Measurements from ENCODE around the gene PSMD9.

The PSMD9 gene

GRCh38 chr12:121916719-121917118 lies 28.1 kb downstream of the PSMD9 start:
- no peak for TF ChIP-seq GLIS3 (CRISPR knock-in tag; IDR thresholded peaks at IDR 0.05)
- TF ChIP-seq ARNTL (CRISPR knock-in tag; IDR thresholded peaks at IDR 0.05; ENCODE audit: borderline replicate concordance, low read depth) = no peak
- TF ChIP-seq, protein P1, sequence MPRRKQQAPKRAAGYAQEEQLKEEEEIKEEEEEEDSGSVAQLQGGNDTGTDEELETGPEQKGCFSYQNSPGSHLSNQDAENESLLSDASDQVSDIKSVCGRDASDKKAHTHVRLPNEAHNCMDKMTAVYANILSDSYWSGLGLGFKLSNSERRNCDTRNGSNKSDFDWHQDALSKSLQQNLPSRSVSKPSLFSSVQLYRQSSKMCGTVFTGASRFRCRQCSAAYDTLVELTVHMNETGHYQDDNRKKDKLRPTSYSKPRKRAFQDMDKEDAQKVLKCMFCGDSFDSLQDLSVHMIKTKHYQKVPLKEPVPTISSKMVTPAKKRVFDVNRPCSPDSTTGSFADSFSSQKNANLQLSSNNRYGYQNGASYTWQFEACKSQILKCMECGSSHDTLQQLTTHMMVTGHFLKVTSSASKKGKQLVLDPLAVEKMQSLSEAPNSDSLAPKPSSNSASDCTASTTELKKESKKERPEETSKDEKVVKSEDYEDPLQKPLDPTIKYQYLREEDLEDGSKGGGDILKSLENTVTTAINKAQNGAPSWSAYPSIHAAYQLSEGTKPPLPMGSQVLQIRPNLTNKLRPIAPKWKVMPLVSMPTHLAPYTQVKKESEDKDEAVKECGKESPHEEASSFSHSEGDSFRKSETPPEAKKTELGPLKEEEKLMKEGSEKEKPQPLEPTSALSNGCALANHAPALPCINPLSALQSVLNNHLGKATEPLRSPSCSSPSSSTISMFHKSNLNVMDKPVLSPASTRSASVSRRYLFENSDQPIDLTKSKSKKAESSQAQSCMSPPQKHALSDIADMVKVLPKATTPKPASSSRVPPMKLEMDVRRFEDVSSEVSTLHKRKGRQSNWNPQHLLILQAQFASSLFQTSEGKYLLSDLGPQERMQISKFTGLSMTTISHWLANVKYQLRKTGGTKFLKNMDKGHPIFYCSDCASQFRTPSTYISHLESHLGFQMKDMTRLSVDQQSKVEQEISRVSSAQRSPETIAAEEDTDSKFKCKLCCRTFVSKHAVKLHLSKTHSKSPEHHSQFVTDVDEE (CRISPR knock-in tag; IDR thresholded peaks at IDR 0.05) = no peak
- TF ChIP-seq PATZ1 (CRISPR knock-in tag; IDR thresholded peaks at IDR 0.05; ENCODE audit: borderline replicate concordance) = no peak
- no peak for TF ChIP-seq CREB5 (CRISPR knock-in tag; IDR thresholded peaks at IDR 0.05; ENCODE audit: low read depth)
- TF ChIP-seq ZNF565 (CRISPR knock-in tag; conservative IDR thresholded peaks at IDR 0.05; ENCODE audit: low read depth) = no peak
- TF ChIP-seq ZNF70 (CRISPR knock-in tag; IDR thresholded peaks at IDR 0.05) = no peak
- no peak for TF ChIP-seq ISL1 (CRISPR knock-in tag; IDR thresholded peaks at IDR 0.05)
- TF ChIP-seq TOX (CRISPR knock-in tag; IDR thresholded peaks at IDR 0.05; ENCODE audit: borderline replicate concordance) = no peak
- no peak for TF ChIP-seq POU6F1 (CRISPR knock-in tag; IDR thresholded peaks at IDR 0.05; ENCODE audit: borderline replicate concordance, low read depth)
- TF ChIP-seq RARB (CRISPR knock-in tag; IDR thresholded peaks at IDR 0.05) = no peak
- TF ChIP-seq OSR1 (CRISPR knock-in tag; IDR thresholded peaks at IDR 0.05) = no peak
- TF ChIP-seq PPARA (CRISPR knock-in tag; IDR thresholded peaks at IDR 0.05; ENCODE audit: borderline replicate concordance) = no peak
- TF ChIP-seq ESRRG (CRISPR knock-in tag; IDR thresholded peaks at IDR 0.05) = no peak
- TF ChIP-seq ZFP3 (CRISPR knock-in tag; IDR thresholded peaks at IDR 0.05) = no peak
- no peak for TF ChIP-seq BACH2 (CRISPR knock-in tag; IDR thresholded peaks at IDR 0.05; ENCODE audit: borderline replicate concordance)
- no peak for TF ChIP-seq TCF4 (CRISPR knock-in tag; IDR thresholded peaks at IDR 0.05; ENCODE audit: borderline replicate concordance)
- TF ChIP-seq, protein P2, sequence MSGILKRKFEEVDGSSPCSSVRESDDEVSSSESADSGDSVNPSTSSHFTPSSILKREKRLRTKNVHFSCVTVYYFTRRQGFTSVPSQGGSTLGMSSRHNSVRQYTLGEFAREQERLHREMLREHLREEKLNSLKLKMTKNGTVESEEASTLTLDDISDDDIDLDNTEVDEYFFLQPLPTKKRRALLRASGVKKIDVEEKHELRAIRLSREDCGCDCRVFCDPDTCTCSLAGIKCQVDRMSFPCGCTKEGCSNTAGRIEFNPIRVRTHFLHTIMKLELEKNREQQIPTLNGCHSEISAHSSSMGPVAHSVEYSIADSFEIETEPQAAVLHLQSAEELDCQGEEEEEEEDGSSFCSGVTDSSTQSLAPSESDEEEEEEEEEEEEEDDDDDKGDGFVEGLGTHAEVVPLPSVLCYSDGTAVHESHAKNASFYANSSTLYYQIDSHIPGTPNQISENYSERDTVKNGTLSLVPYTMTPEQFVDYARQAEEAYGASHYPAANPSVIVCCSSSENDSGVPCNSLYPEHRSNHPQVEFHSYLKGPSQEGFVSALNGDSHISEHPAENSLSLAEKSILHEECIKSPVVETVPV (CRISPR knock-in tag; IDR thresholded peaks at IDR 0.05) = no peak
- TF ChIP-seq SNAI2 (CRISPR knock-in tag; IDR thresholded peaks at IDR 0.05) = no peak
- ATAC-seq = peak; percentile 83

GRCh38 chr12:121917950-121918678 lies 29.5 kb downstream of the PSMD9 start, which contains the start of gene CFAP251:
Gene CFAP251 (plus strand): TSS chr12:121918592. CDS start chr12:121921306, 2,714 bp downstream.
- TF ChIP-seq GLIS3 (CRISPR knock-in tag; IDR thresholded peaks at IDR 0.05) (no peak), ISL1 (CRISPR knock-in tag; IDR thresholded peaks at IDR 0.05) (no peak), CREB5 (CRISPR knock-in tag; IDR thresholded peaks at IDR 0.05; ENCODE audit: low read depth) (no peak), TCF4 (CRISPR knock-in tag; IDR thresholded peaks at IDR 0.05; ENCODE audit: borderline replicate concordance) (no peak), ARNTL (CRISPR knock-in tag; IDR thresholded peaks at IDR 0.05; ENCODE audit: borderline replicate concordance, low read depth) (no peak), CSDC2 (CRISPR knock-in tag; IDR thresholded peaks at IDR 0.05) (no peak), PPARA (CRISPR knock-in tag; IDR thresholded peaks at IDR 0.05; ENCODE audit: borderline replicate concordance) (no peak), PATZ1 (CRISPR knock-in tag; IDR thresholded peaks at IDR 0.05; ENCODE audit: borderline replicate concordance) (no peak), OSR1 (CRISPR knock-in tag; IDR thresholded peaks at IDR 0.05) (no peak), ZNF565 (CRISPR knock-in tag; conservative IDR thresholded peaks at IDR 0.05; ENCODE audit: low read depth) (no peak), TOX (CRISPR knock-in tag; IDR thresholded peaks at IDR 0.05; ENCODE audit: borderline replicate concordance) (no peak), RARB (CRISPR knock-in tag; IDR thresholded peaks at IDR 0.05) (no peak), ZFP30 (CRISPR knock-in tag; IDR thresholded peaks at IDR 0.05) (no peak), SNAI2 (CRISPR knock-in tag; IDR thresholded peaks at IDR 0.05) (no peak), ESRRG (CRISPR knock-in tag; IDR thresholded peaks at IDR 0.05) (no peak), ZFP3 (CRISPR knock-in tag; IDR thresholded peaks at IDR 0.05) (no peak), ZC3H10 (CRISPR knock-in tag; IDR thresholded peaks at IDR 0.05) (no peak), BACH2 (CRISPR knock-in tag; IDR thresholded peaks at IDR 0.05; ENCODE audit: borderline replicate concordance) (no peak)
- TF ChIP-seq, protein P2 (CRISPR knock-in tag; IDR thresholded peaks at IDR 0.05) = no peak
- ATAC-seq = no peak
